Lung (tissue), 12 donors: ENCODE data around the gene HSD17B1. TPM values are rescaled to one million over a fixed set of nuclear protein-coding genes. Genes with fewer than 3 reads are reported as not detected.
A peak's percentile ranks its signal among the peaks of the same experiment; 100 is the strongest.

Experiments used
- ATAC-seq: fragments of 200-7000 bp; cut with Tn5 transposase; one replicate; pipeline ENCODE4 v1.9.1; 2020; ENCODE audit warnings: moderate number of reproducible peaks; ENCODE audit not compliant: insufficient read depth, low FRiP score
- DNase-seq, 3 donors: peaks; one replicate each; pipeline ENCODE4 v3.0.0-alpha.2; 2013 to 2017
- H3K27ac ChIP-seq, 2 donors: one replicate each; pipeline ENCODE4 v1.5.1; 2013; ENCODE audit warnings: mild to moderate bottlenecking in 2 of 2, moderate library complexity in 2 of 2, control low read depth in 1 of 2, inconsistent platforms in 1 of 2, low read depth in 1 of 2, low read length in 1 of 2
- H3K27me3 ChIP-seq, 3 donors: one replicate each; pipeline ENCODE4 v1.5.1; 2013; ENCODE audit warnings: low read length in 2 of 3; ENCODE audit not compliant: control insufficient read depth in 3 of 3, insufficient read depth in 3 of 3
- H3K36me3 ChIP-seq, 4 donors: one replicate each; pipeline ENCODE4 v1.5.1; 2013; ENCODE audit warnings: low read length in 4 of 4, mild to moderate bottlenecking in 1 of 4, moderate library complexity in 1 of 4; ENCODE audit not compliant: control insufficient read depth in 4 of 4, insufficient read depth in 4 of 4
- H3K4me1 ChIP-seq, 5 donors: one replicate each; pipeline ENCODE4 v1.5.1; 2013; ENCODE audit warnings: low read length in 5 of 5, mild to moderate bottlenecking in 2 of 5, moderate library complexity in 1 of 5; ENCODE audit not compliant: control insufficient read depth in 5 of 5, insufficient read depth in 5 of 5
- H3K4me3 ChIP-seq: one replicate; pipeline ENCODE4 v1.5.1; 2013; ENCODE audit warnings: mild to moderate bottlenecking, control low read depth, moderate library complexity
- H3K9ac ChIP-seq, 2 donors: one replicate each; pipeline ENCODE4 v1.5.1; 2013; ENCODE audit warnings: low read length in 2 of 2, control low read depth in 1 of 2; ENCODE audit not compliant: insufficient read depth in 1 of 2
- H3K9me3 ChIP-seq, 4 donors: one replicate each; pipeline ENCODE4 v1.5.1; 2013; ENCODE audit warnings: low read length in 3 of 4, mild to moderate bottlenecking in 1 of 4, moderate library complexity in 1 of 4; ENCODE audit not compliant: control insufficient read depth in 4 of 4, insufficient read depth in 3 of 4
- CTCF ChIP-seq: IDR thresholded peaks from 2 replicates; pipeline ENCODE4 v1.5.1; 2012; ENCODE audit warnings: mild to moderate bottlenecking; ENCODE audit errors: control extremely low read depth, extremely low read depth
- WGBS, 2 donors: extraction: QIAGEN DNeasy Blood & Tissue Kit; methylation state at CpG; one replicate each; pipeline ENCODE4 v1.1.7; 2013; 5-methylcytosine and 5-hydroxymethylcytosine counted together
- polyA plus RNA-seq, 2 donors: library from polyadenylated mRNA; stranded (reverse); fragments of 200-250 nt; gene quantifications; one replicate each; pipeline ENCODE4 v1.2.1, GENCODE V29; 2013
- total RNA-seq, 2 donors: library from RNA; depleted of rRNA in 1 of 2; stranded (reverse); fragments of >200 nt in 1 of 2; gene quantifications; one replicate each; pipeline ENCODE4 v1.2.1, GENCODE V29; 2014 to 2021
- donor health status: control.
- donor health status: control.
- donor health status: Bipolar disorder and iron deficiency.
- donor health status: healthy.
- donor health status: DM: yes; HTN: yes; CAD: no.

HSD17B1 gene
- total and polyA plus RNA-seq, 4 donors, result 0.98 to 2.4 (median 1.6) TPM

- no peak for TF ChIP-seq CTCF
- peaks cover 0 to 8% (median 0%) of the 10 kb centered on the region in 5 donors for H3K4me1 ChIP-seq
- H3K9ac ChIP-seq, result no peak overlapping the region
- no peak for DNase-seq
- H3K9me3 ChIP-seq, result no peaks in the 10 kb centered on the region
- peaks cover 19 to 43% (median 24%) of the 10 kb centered on the region in 4 donors for H3K36me3 ChIP-seq
- H3K4me3 ChIP-seq, result no peak overlapping the region
- 84% methylated on average over 5 of the region's 5 CpGs for WGBS, 2 donors
- ATAC-seq, result no peak
- no peak overlapping the region for H3K27ac ChIP-seq
- H3K27me3 ChIP-seq, result no peaks in the 10 kb centered on the region
These were observed 43.3 kb upstream of the HSD17B1 start for GRCh38 chr17:42509409-42509808.

GRCh38 chr17:42509841-42510240 is 42.9 kb upstream of the HSD17B1 start:
- H3K4me1 ChIP-seq, result peaks cover 0 to 8% (median 0%) of the 10 kb centered on the region in 5 donors
- H3K4me3 ChIP-seq, result no peak overlapping the region
- TF ChIP-seq CTCF, result no peak
- H3K9me3 ChIP-seq, result no peaks in the 10 kb centered on the region
- no peak overlapping the region for H3K9ac ChIP-seq
- DNase-seq (no peak), ATAC-seq (no peak)
- no peak overlapping the region for H3K27ac ChIP-seq
- no peaks in the 10 kb centered on the region for H3K27me3 ChIP-seq
- peaks cover 19 to 45% (median 26%) of the 10 kb centered on the region in 4 donors for H3K36me3 ChIP-seq
- WGBS, 2 donors, result 74 to 79% methylated on average over 2 of the region's 2 CpGs

DNA sequence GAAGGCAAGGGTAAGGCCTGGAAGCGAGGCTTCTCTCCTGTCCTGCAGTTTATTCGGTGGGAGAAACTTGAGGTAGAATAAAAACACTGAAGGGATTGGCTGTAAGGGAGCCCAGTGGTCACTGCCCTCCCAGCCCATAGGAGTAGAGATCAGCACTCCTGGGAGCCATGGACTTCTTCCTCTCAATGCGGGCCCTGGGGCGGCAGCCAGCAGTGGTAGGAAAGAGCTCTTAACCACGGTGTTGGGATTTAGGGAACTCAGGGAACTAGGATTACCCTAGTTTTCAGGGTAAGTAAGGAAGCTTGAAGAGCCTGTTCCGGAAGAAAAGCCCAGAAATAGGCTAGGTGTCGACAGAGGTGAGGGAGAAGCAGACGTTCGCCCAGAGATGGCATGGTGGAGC is 40.5 kb upstream of the HSD17B1 start:
- Histone ChIP-seq H3K9me3 (no peaks in the 10 kb centered on the region), H3K27ac (peak overlapping the region in 1 of 2 donors; percentile 73), H3K4me1 (peaks cover 0 to 10% (median 0%) of the 10 kb centered on the region in 5 donors), H3K27me3 (no peaks in the 10 kb centered on the region), H3K9ac (no peak overlapping the region), H3K36me3 (peaks cover 16 to 47% (median 29%) of the 10 kb centered on the region in 4 donors), H3K4me3 (no peak overlapping the region)
- ATAC-seq (no peak), DNase-seq (no peak)
- no peak for TF ChIP-seq CTCF
- 88 to 91% methylated on average over 9 of the region's 9 CpGs for WGBS, 2 donors

DNA sequence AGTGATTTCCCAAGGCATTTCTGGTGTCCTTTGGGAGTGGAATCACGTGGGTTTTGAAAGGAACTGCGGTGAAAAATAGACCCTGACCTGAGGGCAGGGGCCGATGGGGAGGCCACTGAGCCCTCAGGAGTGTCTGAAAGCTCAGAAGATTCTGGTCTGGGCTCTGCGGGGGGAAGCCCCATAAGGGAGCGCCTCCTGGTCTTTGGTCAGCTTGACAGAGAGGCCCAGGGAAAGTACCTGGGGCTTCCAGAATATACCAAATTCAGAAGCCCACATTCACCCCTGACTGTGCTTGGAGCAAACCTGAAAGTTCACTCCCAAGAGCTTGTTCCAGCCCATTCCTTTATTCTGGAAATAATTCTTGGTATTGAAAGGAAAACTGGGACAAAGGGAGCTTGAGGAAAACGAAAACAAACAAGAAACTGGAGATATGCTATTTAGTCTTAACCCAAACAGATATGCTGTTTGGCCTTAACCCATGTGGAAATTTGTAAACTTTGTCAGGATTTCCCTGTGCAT is 39.9 kb upstream of the HSD17B1 start:
- Histone ChIP-seq H3K27me3 (no peaks in the 10 kb centered on the region), H3K9ac (no peak overlapping the region), H3K27ac (peak overlapping the region in 1 of 2 donors; percentile 73), H3K4me3 (no peak overlapping the region), H3K36me3 (peaks cover 11 to 45% (median 26%) of the 10 kb centered on the region in 4 donors), H3K4me1 (peaks cover under 1 to 12% (median 3%) of the 10 kb centered on the region in 5 donors), H3K9me3 (no peaks in the 10 kb centered on the region)
- no peak for TF ChIP-seq CTCF
- ATAC-seq (no peak), DNase-seq (no peak)
- 73 to 85% methylated on average over 6 of the region's 6 CpGs for WGBS, 2 donors
